MM.1S (cell line): ENCODE results near the gene NME7.

Experiments
- DNase-seq: peaks from one replicate; pipeline ENCODE4 v3.0.0-alpha.2; 2015
- H2AFZ ChIP-seq: fragments of 300-600 bp; sonication (generic); 2 replicates; pipeline ENCODE4 v1.6.0; 2016; ENCODE audit warnings: antibody characterized with exemption, low read length
- H3F3A ChIP-seq: fragments of 300-600 bp; sonication (generic); 2 replicates; pipeline ENCODE4 v1.6.1; 2016; ENCODE audit warnings: mild to moderate bottlenecking, antibody characterized with exemption, low read length, moderate library complexity, mixed read lengths; ENCODE audit not compliant: insufficient read depth
- H3K27ac ChIP-seq: fragments of 300-600 bp; sonication (generic); 2 replicates; pipeline ENCODE4 v1.5.1; 2016; ENCODE audit warnings: mild to moderate bottlenecking, low read length
- H3K27me3 ChIP-seq: fragments of 300-600 bp; sonication (generic); replicated peaks from 2 replicates; pipeline ENCODE4 v1.6.0; 2016; ENCODE audit warnings: low read length; ENCODE audit not compliant: insufficient read depth
- H3K36me3 ChIP-seq: fragments of 300-600 bp; sonication (generic); replicated peaks from 2 replicates; pipeline ENCODE4 v1.6.1; 2016; ENCODE audit warnings: mild to moderate bottlenecking, low read length, mixed read lengths; ENCODE audit not compliant: insufficient read depth
- H3K4me1 ChIP-seq: fragments of 300-600 bp; sonication (generic); 2 replicates; pipeline ENCODE4 v1.6.1; 2016; ENCODE audit warnings: low read length, mixed read lengths
- H3K4me2 ChIP-seq: fragments of 300-600 bp; sonication (generic); 2 replicates; pipeline ENCODE4 v1.6.0; 2016; ENCODE audit warnings: low read depth, low read length
- H3K4me3 ChIP-seq: fragments of 300-600 bp; sonication (generic); 2 replicates; pipeline ENCODE4 v1.5.1; 2016; ENCODE audit warnings: low read length, mixed read lengths
- H3K79me2 ChIP-seq: fragments of 300-600 bp; sonication (generic); 2 replicates; pipeline ENCODE4 v1.6.1; 2016; ENCODE audit warnings: mixed run types, low read length, mixed read lengths
- H3K9ac ChIP-seq: fragments of 300-600 bp; sonication (generic); 2 replicates; pipeline ENCODE4 v1.6.1; 2016; ENCODE audit warnings: low read length, mixed read lengths
- H3K9me2 ChIP-seq: fragments of 300-600 bp; sonication (generic); replicated peaks from 2 replicates; pipeline ENCODE4 v1.6.1; 2016; ENCODE audit warnings: mild to moderate bottlenecking, low read length, mixed read lengths; ENCODE audit not compliant: insufficient read depth
- H3K9me3 ChIP-seq: fragments of 300-600 bp; sonication (generic); replicated peaks from 2 replicates; pipeline ENCODE4 v1.6.1; 2016; ENCODE audit warnings: mild to moderate bottlenecking, low read length, mixed read lengths; ENCODE audit not compliant: insufficient read depth
- H4K20me1 ChIP-seq: fragments of 300-600 bp; sonication (generic); 2 replicates; pipeline ENCODE4 v1.6.1; 2016; ENCODE audit warnings: mild to moderate bottlenecking, low read length, moderate library complexity, mixed read lengths; ENCODE audit not compliant: insufficient read depth
- EZH2 ChIP-seq: fragments of 300-600 bp; sonication (generic); optimal IDR thresholded peaks from 2 replicates; pipeline ENCODE3; 2017; ENCODE audit warnings: low read depth, mild to moderate bottlenecking, antibody characterized with exemption, low read length, mixed read lengths
- EZH2phosphoT487 ChIP-seq: fragments of 300-600 bp; sonication (generic); IDR thresholded peaks from 2 replicates; pipeline ENCODE4 v1.6.1; 2018; ENCODE audit warnings: antibody characterized with exemption, low read length
- TF ChIP-seq, protein P1 (sequence below): fragments of 300-600 bp; sonication (generic); IDR thresholded peaks from 2 replicates; pipeline ENCODE4 v1.5.1; 2016; ENCODE audit warnings: antibody characterized with exemption, low read length, mixed read lengths

Gene NME7

DNA sequence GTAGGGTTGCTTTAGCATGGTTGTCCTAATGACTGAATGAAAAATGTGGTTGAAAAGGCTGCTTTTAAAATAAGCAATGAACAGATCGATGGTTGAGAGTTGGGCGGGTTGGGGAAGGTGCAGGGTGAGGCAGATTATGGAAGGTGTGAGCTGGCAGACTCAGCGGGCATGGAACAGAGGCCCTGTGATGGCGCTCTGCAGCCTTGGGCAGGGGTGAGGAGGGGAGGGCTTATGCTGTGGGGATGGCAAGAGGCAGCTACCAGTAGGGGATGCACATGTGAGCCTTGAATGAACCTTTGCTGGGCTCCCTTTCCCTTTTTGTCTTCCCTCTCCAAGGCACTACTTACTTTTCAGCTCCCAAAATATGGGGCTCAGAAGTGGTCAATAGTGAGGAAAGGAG is 230.2 kb downstream of the NME7 start:
- no peaks in the 10 kb centered on the region for H3F3A ChIP-seq
- no peak overlapping the region for H3K27ac ChIP-seq
- no peak for TF ChIP-seq EZH2
- TF ChIP-seq, protein P1, sequence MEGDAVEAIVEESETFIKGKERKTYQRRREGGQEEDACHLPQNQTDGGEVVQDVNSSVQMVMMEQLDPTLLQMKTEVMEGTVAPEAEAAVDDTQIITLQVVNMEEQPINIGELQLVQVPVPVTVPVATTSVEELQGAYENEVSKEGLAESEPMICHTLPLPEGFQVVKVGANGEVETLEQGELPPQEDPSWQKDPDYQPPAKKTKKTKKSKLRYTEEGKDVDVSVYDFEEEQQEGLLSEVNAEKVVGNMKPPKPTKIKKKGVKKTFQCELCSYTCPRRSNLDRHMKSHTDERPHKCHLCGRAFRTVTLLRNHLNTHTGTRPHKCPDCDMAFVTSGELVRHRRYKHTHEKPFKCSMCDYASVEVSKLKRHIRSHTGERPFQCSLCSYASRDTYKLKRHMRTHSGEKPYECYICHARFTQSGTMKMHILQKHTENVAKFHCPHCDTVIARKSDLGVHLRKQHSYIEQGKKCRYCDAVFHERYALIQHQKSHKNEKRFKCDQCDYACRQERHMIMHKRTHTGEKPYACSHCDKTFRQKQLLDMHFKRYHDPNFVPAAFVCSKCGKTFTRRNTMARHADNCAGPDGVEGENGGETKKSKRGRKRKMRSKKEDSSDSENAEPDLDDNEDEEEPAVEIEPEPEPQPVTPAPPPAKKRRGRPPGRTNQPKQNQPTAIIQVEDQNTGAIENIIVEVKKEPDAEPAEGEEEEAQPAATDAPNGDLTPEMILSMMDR: no peak
- TF ChIP-seq EZH2phosphoT487: no peak
- H3K4me3 ChIP-seq: no peak overlapping the region
- H4K20me1 ChIP-seq: no peaks in the 10 kb centered on the region
- H2AFZ ChIP-seq: no peak overlapping the region
- no peak overlapping the region for H3K9ac ChIP-seq
- no peaks in the 10 kb centered on the region for H3K9me3 ChIP-seq
- no peaks in the 10 kb centered on the region for H3K79me2 ChIP-seq
- H3K36me3 ChIP-seq: no peaks in the 10 kb centered on the region
- no peaks in the 10 kb centered on the region for H3K27me3 ChIP-seq
- H3K9me2 ChIP-seq: no peaks in the 10 kb centered on the region
- DNase-seq: no peak
- H3K4me1 ChIP-seq: no peaks in the 10 kb centered on the region
- H3K4me2 ChIP-seq: no peak overlapping the region

DNA sequence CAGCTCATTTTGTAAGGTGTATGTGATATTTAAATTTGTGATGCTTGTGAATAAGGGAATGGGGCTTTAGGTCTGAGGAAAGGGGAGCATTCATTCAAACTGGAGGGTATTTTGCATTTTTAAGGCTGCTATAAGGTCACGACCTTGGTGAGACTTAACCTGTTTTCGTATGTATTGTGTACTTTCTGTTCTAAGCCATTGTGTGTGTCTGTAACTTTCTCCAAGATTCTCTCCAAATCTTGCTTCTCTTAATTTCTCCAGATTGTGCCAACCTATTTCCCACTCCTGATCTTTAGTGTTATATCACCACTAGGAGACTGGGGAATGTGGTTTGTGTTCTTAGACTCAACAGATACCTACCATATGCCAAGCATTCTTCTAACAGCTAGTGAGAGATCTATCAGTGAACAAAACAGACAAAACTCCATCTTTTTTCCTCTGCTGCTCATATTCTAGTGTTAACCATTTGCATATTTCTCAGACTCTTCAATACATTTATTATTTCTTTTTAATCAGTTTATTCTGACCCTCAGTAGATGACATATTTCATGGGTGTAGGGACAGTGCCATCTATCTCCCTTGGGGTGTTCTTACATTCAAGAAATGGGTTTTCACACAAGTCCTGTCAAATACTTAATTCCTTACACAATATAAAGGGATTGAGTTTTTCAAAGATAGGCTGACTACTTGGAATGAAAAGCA is 233.6 kb downstream of the NME7 start:
- Histone ChIP-seq H3K79me2 (no peaks in the 10 kb centered on the region), H3K4me3 (no peak overlapping the region), H3K9ac (no peak overlapping the region), H3K27me3 (no peaks in the 10 kb centered on the region), H3K9me2 (no peaks in the 10 kb centered on the region), H3K4me1 (no peaks in the 10 kb centered on the region), H3K9me3 (no peaks in the 10 kb centered on the region), H4K20me1 (no peaks in the 10 kb centered on the region), H3K36me3 (no peaks in the 10 kb centered on the region), H3F3A (no peaks in the 10 kb centered on the region), H2AFZ (no peak overlapping the region), H3K27ac (no peak overlapping the region), H3K4me2 (no peak overlapping the region)
- TF ChIP-seq EZH2phosphoT487: no peak
- TF ChIP-seq, protein P1: peak; percentile 48
- no peak for DNase-seq

DNA sequence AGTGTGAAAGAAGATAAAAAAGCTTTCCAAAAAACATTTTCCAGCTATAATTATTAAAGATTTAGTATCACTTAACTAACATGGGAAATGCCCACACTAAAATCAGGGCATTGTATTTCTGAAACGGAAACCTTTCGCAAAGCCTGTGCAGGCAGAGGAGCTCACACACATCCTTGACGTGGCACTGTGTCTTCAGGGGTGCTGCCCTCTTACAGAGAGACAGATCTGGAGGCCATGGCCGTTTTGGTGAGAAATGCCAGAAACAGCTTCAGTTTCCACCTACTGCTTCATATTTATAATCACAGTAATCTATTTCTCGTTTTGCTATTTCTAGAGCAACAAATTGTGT is 234.4 kb downstream of the NME7 start:
- Histone ChIP-seq H3K4me2 (no peak overlapping the region), H3K9me2 (no peaks in the 10 kb centered on the region), H3K9me3 (no peaks in the 10 kb centered on the region), H3F3A (no peaks in the 10 kb centered on the region), H4K20me1 (no peaks in the 10 kb centered on the region), H3K36me3 (no peaks in the 10 kb centered on the region), H2AFZ (no peak overlapping the region), H3K4me1 (no peaks in the 10 kb centered on the region), H3K4me3 (no peak overlapping the region), H3K9ac (no peak overlapping the region), H3K79me2 (no peaks in the 10 kb centered on the region), H3K27ac (no peak overlapping the region), H3K27me3 (no peaks in the 10 kb centered on the region)
- TF ChIP-seq EZH2phosphoT487 (no peak), EZH2 (no peak)
- TF ChIP-seq, protein P1: no peak
- no peak for DNase-seq
